Central memory CD8-positive, alpha-beta T cell (primary cell): ENCODE measurements around the gene COL12A1.
A peak's percentile ranks its signal among the peaks of the same experiment; 100 is the strongest.

ENCODE experiments used
- ATAC-seq: fragments of 150-1000 bp; cut with Tn5 transposase; replicated peaks from 2 replicates; pipeline ENCODE4 v1.10.0; 2022; ENCODE audit warnings: mild to moderate bottlenecking, moderate FRiP score, moderate number of reproducible peaks; ENCODE audit not compliant: poor library complexity, severe bottlenecking; ENCODE audit errors: extremely low read depth
- DNase-seq, 2 donors: peaks; one replicate each; pipeline ENCODE4 v3.0.0; 2021; ENCODE audit warnings: low spot score in 2 of 2
- H3K27ac Mint-ChIP-seq: one replicate; pipeline ENCODE4 v1.8.0; 2022; ENCODE audit warnings: low read depth, mild to moderate bottlenecking, moderate library complexity, mixed read lengths
- H3K27me3 Mint-ChIP-seq: one replicate; pipeline ENCODE4 v1.8.0; 2022; ENCODE audit warnings: mixed read lengths
- H3K36me3 Mint-ChIP-seq: one replicate; pipeline ENCODE4 v1.8.0; 2022; ENCODE audit warnings: mild to moderate bottlenecking, moderate library complexity, mixed read lengths; ENCODE audit not compliant: insufficient read depth
- H3K4me1 Mint-ChIP-seq: one replicate; pipeline ENCODE4 v1.8.0; 2022; ENCODE audit warnings: mixed read lengths
- H3K4me3 Mint-ChIP-seq: one replicate; pipeline ENCODE4 v1.8.0; 2022; ENCODE audit warnings: mild to moderate bottlenecking, moderate library complexity, mixed read lengths
- H3K9me3 Mint-ChIP-seq: one replicate; pipeline ENCODE4 v1.8.0; 2022; ENCODE audit warnings: mixed read lengths

COL12A1 gene

DNA sequence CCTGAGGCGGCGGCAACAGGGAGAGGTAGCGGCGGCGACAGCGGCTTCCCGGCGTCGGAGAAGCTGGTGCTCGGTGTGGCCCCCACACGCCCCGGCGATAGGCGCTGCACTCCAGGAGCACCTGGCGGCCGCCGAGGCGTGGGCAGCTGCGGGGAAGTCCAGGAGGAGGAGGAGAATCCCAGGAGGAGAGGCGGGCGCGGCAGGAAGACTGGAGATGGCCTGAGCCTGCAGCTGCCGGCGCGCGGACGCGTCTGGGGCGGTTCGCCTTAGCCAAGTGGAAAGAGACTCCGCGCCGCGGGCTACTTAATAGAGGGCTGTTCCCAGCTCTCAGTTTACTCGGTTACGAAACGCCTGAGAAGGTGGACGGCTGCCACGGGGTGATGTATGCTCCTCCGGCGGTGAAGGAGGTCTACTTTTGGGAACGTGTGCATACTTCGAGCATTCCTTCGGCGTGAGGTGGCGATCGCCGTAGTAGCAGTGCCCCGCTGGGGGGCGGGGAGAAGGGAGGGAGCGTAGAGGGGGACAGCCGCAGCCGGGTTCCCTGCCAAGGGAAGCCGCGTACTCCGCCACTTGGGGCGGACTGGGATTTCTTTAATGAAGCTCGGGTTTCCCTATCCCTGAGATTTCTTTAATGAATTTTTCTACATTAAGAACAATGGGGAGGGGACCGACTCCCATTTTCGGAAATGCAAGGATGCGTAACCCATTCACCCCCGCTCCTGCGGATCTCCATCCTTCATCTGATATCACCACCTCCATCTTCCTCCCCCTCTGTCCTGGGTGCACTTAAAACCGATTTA, at the start of gene COL12A1:
TSS of gene COL12A1 (minus strand) at position 278 of the 800 bp plus-strand sequence. CDS start 3,261 bp downstream, outside the sequence.
- no peak for DNase-seq
- Mint-ChIP-seq H3K4me3 (peak within 1 kb of the TSS; percentile 72), H3K27ac (no peak within 1 kb of the TSS), H3K36me3 (peaks cover 22% of the 10 kb centered on the region), H3K4me1 (peaks cover 58% of the 10 kb centered on the region), H3K9me3 (no peaks in the 10 kb centered on the region), H3K27me3 (peaks cover 96% of the 10 kb centered on the region)
- no peak for ATAC-seq

DNA sequence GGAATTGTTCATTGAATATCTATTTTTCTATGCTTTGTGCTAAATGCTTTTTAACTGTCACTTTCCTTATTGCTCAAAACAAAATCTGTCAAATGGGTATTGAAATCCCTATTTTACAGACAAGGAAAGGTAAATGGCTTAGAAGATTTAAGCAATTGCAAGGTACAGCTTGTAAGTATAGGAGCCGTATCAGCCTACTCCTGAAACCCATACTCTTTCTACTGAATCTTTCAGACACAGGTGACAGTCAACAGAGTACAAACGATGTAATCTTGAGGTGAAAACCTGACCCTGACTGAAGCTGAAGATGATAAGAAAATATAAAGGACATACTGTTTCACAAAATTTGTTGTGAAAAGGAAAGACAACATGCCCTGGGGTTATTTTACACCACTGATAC, 44.7 kb upstream of the COL12A1 start:
- peaks cover 11% of the 10 kb centered on the region for H3K27me3 Mint-ChIP-seq
- H3K36me3 Mint-ChIP-seq = peaks cover 9% of the 10 kb centered on the region
- no peak overlapping the region for H3K4me3 Mint-ChIP-seq
- H3K9me3 Mint-ChIP-seq = no peaks in the 10 kb centered on the region
- H3K4me1 Mint-ChIP-seq = no peaks in the 10 kb centered on the region
- no peak overlapping the region for H3K27ac Mint-ChIP-seq
- ATAC-seq (no peak), DNase-seq (no peak)

- peaks cover 7% of the 10 kb centered on the region for H3K36me3 Mint-ChIP-seq
- peaks cover 16% of the 10 kb centered on the region for H3K27me3 Mint-ChIP-seq
- no peak overlapping the region for H3K4me3 Mint-ChIP-seq
- H3K4me1 Mint-ChIP-seq = peaks cover under 1% of the 10 kb centered on the region
- DNase-seq = no peak
- ATAC-seq = no peak
- H3K9me3 Mint-ChIP-seq = no peaks in the 10 kb centered on the region
- H3K27ac Mint-ChIP-seq = peak overlapping the region; percentile 12
These were observed 44.0 kb upstream of the COL12A1 start for GRCh38 chr6:75249837-75250236.

GRCh38 chr6:75246386-75246785, 40.5 kb upstream of the COL12A1 start:
- peak overlapping the region; percentile 2 for H3K27ac Mint-ChIP-seq
- ATAC-seq (no peak), DNase-seq (no peak)
- H3K36me3 Mint-ChIP-seq = peaks cover 8% of the 10 kb centered on the region
- no peaks in the 10 kb centered on the region for H3K9me3 Mint-ChIP-seq
- no peak overlapping the region for H3K4me3 Mint-ChIP-seq
- peaks cover 16% of the 10 kb centered on the region for H3K27me3 Mint-ChIP-seq
- H3K4me1 Mint-ChIP-seq = peaks cover 19% of the 10 kb centered on the region

DNA sequence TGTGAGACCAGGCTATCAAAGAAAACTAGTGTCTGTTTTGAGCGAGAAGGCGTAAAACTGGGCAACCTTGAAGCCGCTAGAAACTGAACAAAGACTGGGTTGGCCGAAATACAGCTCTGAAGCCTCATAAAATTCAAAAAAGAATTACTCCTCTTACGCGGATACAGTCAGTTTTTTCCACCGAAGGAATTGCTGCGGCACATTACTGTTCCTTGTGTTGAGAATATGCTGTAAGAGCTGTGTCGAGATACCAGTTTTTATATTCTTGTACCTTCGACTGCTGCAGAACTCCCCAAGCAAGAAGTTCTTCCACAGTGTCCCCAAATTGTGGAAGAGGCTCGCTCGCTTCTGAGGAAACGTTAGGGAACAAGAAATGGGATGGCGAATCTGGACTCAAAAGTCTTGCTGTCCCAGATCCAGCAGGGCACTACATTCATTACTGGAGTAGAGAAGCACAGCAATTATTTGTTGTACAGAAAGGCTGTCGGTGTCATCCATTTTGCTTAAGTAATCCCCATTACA, 38.3 kb upstream of the COL12A1 start:
- H3K27me3 Mint-ChIP-seq = peaks cover 16% of the 10 kb centered on the region
- H3K36me3 Mint-ChIP-seq = peaks cover 20% of the 10 kb centered on the region
- peak overlapping the region; percentile 96 for H3K27ac Mint-ChIP-seq
- ATAC-seq (no peak), DNase-seq (no peak)
- peaks cover 27% of the 10 kb centered on the region for H3K4me1 Mint-ChIP-seq
- H3K4me3 Mint-ChIP-seq = peak overlapping the region; percentile 97
- no peaks in the 10 kb centered on the region for H3K9me3 Mint-ChIP-seq

DNA sequence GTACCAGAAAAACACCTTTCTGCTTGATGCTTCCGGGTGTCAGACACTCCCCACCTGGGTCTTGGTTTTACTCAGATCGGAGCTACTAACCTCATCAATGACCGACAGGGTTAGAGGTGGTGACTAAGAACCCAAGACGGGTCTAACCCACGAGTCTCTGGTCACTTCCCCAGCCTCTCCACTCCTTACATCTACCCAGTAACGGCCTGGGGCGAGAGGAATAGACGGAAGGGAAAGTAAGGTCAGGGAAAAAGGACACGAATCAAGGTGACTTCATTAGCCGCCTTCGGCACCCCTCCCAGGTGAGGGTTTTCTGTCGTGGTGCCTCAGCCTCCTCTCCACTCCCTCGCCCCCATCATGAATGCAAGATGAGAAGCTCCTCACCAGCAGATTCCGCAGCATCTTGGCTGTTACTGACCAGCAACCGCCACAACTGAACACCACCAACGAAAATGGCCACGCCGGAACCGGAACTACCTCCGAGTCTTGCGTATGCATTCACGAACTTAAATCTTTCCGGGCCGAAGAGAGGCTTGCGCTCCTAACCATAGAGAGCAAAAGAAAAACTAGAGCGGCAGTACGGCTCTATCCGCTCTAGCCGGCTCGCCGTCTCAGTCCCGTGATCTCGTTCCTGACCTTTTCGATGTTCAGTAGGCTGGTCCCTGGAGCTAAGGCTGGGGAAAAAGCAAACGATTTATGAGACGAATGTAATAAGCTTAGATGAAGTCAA, 37.6 kb upstream of the COL12A1 start, which contains the start of gene COX7A2:
TSS of gene COX7A2 (minus strand) at position 469 of the 730 bp plus-strand sequence. CDS start at position 402, 67 bp downstream.
- ATAC-seq (peak; percentile 97), DNase-seq (peak; percentile 66 to 78)
- peaks cover 16% of the 10 kb centered on the region for H3K27me3 Mint-ChIP-seq
- peak within 1 kb of the TSS; percentile 97 for H3K4me3 Mint-ChIP-seq
- peak within 1 kb of the TSS; percentile 96 for H3K27ac Mint-ChIP-seq
- H3K9me3 Mint-ChIP-seq = no peaks in the 10 kb centered on the region
- peaks cover 27% of the 10 kb centered on the region for H3K4me1 Mint-ChIP-seq
- H3K36me3 Mint-ChIP-seq = peaks cover 24% of the 10 kb centered on the region

DNA sequence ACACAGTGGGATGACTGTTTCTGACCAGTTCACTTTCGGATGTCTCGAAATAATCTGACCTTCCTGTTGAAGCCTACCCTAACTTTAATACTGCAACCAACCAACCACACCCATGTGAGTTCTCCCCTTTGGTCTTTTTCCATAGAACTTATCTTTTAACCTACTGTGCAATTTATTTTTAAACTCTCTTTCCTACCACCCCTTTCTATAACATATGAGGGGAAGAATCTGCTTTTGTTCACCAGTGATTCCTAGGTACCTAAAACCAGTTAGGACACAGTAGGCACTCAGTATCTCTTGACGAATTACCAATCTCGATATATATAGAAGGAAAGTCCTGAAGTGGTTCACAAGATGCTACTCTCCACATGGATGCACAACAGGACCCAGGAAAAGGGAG, 30.8 kb upstream of the COL12A1 start:
- Mint-ChIP-seq H3K27ac (no peak overlapping the region), H3K4me1 (peaks cover 8% of the 10 kb centered on the region), H3K4me3 (no peak overlapping the region), H3K36me3 (peaks cover 34% of the 10 kb centered on the region), H3K27me3 (no peaks in the 10 kb centered on the region), H3K9me3 (no peaks in the 10 kb centered on the region)
- DNase-seq = no peak
- ATAC-seq = no peak

GRCh38 chr6:75235271-75235670, 29.4 kb upstream of the COL12A1 start:
- Mint-ChIP-seq H3K27ac (peak overlapping the region; percentile 2), H3K9me3 (no peaks in the 10 kb centered on the region), H3K27me3 (no peaks in the 10 kb centered on the region), H3K4me3 (no peak overlapping the region), H3K4me1 (no peaks in the 10 kb centered on the region), H3K36me3 (peaks cover 31% of the 10 kb centered on the region)
- no peak for DNase-seq
- no peak for ATAC-seq

GRCh38 chr6:75234126-75234865, 28.4 kb upstream of the COL12A1 start:
- no peak for ATAC-seq

DNA sequence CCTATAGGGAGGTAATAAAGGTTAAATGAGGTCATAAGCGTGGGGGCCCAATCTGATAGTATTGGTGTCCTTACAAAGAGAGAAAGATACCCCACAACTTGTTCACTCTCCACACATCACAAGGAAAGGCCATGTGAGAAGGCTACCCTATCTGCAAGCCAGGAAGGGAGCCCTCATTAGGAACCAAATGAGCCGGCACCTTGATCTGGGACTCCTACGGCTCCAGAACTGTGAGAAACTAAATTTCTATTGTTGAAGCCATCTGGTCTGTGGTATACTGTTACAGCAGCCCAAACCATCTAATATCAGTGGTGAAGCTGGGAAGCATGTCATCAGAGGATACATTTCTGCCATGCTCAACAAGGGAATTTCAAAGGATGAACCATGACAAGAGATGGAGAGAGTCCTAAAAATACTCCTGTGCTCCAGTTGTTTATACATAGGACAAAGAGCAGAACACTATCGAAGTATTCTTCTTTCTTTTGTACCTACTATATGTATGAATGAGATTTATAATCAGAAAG, 27.3 kb upstream of the COL12A1 start:
- no peak overlapping the region for H3K4me3 Mint-ChIP-seq
- no peak overlapping the region for H3K27ac Mint-ChIP-seq
- no peaks in the 10 kb centered on the region for H3K4me1 Mint-ChIP-seq
- peaks cover 16% of the 10 kb centered on the region for H3K36me3 Mint-ChIP-seq
- DNase-seq (no peak), ATAC-seq (no peak)
- no peaks in the 10 kb centered on the region for H3K27me3 Mint-ChIP-seq
- no peaks in the 10 kb centered on the region for H3K9me3 Mint-ChIP-seq

More at GRCh38 chr6:75234126-75234865, 28.4 kb upstream of the COL12A1 start:
- no peak overlapping the region for H3K4me3 Mint-ChIP-seq
- H3K27me3 Mint-ChIP-seq = no peaks in the 10 kb centered on the region
- H3K4me1 Mint-ChIP-seq = no peaks in the 10 kb centered on the region
- H3K27ac Mint-ChIP-seq = no peak overlapping the region
- H3K9me3 Mint-ChIP-seq = no peaks in the 10 kb centered on the region
- H3K36me3 Mint-ChIP-seq = peaks cover 23% of the 10 kb centered on the region
- DNase-seq = no peak

DNA sequence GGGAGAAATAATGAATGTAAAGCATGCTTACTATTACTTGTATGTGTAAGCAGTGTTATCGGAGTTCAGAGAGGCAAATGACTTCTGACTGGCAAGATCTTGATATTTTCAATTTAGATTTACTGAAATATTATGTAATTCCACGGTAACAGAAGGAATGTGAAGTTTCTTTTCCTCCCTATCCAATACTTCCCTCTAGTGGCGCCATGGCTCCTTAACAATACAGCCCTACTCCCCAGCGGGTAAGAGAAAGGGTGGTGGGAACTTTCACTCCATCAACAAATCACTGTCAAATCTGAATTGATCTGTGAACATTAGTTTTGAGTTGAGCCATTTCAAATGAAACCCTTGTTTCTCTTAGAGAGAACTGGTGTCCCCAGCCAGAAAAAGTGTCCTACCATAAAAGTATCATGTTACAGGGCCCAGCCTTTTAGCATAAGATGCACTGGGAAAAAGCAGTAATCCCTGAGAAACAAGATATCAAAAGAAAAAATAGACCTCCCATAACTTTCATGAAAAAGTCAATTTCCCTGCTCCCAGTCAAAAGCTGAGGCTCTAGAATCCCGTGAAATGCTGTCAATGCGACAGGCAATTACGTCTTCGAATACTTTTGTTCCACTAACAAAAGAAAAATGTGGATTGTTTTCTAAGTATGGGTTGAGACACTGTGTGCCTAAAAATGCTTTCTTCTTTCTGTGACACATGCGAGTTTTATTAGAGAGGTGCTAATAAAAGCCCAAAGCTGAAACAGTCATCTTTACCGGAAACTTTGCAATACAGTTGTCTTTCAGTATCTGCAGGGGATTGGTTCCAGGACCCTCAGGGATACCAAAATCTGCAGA, 24.9 kb upstream of the COL12A1 start:
- no peaks in the 10 kb centered on the region for H3K4me1 Mint-ChIP-seq
- H3K4me3 Mint-ChIP-seq = no peak overlapping the region
- H3K9me3 Mint-ChIP-seq = no peaks in the 10 kb centered on the region
- no peak overlapping the region for H3K27ac Mint-ChIP-seq
- no peak for DNase-seq
- peaks cover 1% of the 10 kb centered on the region for H3K36me3 Mint-ChIP-seq
- no peaks in the 10 kb centered on the region for H3K27me3 Mint-ChIP-seq
- no peak for ATAC-seq
